ENCODE results near the gene B3GALT5.

Gene B3GALT5

GRCh38 chr21:39604951-39605350, 7.8 kb upstream of the B3GALT5 start:
- DNase-seq (ENCODE audit: low read depth in 2 of 2), result no peak

DNA sequence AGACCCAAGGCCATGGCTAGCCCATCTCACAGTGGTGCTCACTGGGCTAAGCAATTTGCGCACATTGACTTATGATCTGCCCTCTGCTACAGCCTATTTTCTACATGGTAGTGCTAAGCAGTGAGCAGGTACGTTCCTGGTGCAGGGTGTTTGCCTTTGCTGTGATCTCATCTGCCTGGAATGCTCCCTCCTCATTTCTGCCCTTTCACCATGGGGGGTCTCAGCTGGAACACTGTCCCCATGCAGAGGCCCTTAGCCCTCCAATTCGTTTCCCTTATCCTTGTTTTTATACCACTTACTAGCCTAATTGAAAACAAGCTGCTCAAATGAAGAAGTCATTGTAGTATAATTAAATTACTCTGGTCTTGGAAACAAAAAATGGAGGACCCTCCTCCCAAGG, 2.0 kb upstream of the B3GALT5 start:
- DNase-seq (ENCODE audit: low read depth in 2 of 2), result no peak

GRCh38 chr21:39611551-39612190, 1.1 kb upstream of the B3GALT5 start:
- no peak for DNase-seq (ENCODE audit: low read depth in 2 of 2)

- no peak for DNase-seq (ENCODE audit: low read depth in 2 of 2)
These were observed 548 bp downstream of the B3GALT5 start for GRCh38 chr21:39613041-39613934.

GRCh38 chr21:39616211-39616772, 3.6 kb downstream of the B3GALT5 start:
- DNase-seq (ENCODE audit: low read depth in 2 of 2), result no peak

GRCh38 chr21:39620856-39621255, 8.1 kb downstream of the B3GALT5 start:
- no peak for DNase-seq (ENCODE audit: low read depth in 2 of 2)

DNA sequence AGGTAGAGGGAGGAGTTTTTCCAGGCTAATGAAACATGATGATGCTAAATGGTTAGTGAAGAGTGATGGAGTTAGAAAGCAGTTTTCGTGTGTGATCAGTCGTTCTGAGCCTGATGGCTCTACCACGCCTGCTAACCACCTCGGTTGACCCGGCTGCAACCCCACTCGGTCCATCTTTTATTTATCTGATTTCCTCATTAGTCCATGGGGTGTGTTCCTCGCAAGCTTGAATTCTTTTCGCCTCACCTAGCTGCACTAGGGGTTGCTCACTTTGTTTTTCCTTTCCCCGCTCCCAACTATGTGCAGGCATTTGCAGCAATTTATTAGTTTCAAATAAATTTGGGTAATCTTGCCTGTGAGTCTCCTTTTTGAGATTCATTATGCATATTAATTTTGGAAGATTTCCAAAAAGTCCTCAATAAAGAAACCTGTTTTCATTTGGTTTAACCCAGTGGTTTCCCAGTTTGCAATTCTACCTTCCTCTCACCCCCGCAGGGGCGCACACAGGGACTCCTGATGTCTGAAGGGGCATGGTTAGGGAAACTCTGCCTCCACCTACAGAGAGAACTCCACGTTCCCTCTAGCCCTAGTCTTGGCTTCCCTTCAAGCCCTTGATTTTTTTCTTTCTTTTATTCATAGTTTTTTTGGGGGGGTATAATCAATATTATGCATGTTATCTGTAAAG, 12.6 kb downstream of the B3GALT5 start:
- DNase-seq (ENCODE audit: low read depth in 2 of 2), result no peak

GRCh38 chr21:39628385-39628784, 15.6 kb downstream of the B3GALT5 start:
- DNase-seq (ENCODE audit: low read depth in 2 of 2), result no peak

GRCh38 chr21:39630191-39630591, 17.5 kb downstream of the B3GALT5 start:
- no peak for DNase-seq (ENCODE audit: low read depth in 2 of 2)

- DNase-seq (ENCODE audit: low read depth in 2 of 2), result no peak
These were observed 18.1 kb downstream of the B3GALT5 start for GRCh38 chr21:39630827-39631226.

- no peak for DNase-seq (ENCODE audit: low read depth in 2 of 2)
These were observed 19.3 kb downstream of the B3GALT5 start for GRCh38 chr21:39631842-39632562.

GRCh38 chr21:39632796-39633442, 20.2 kb downstream of the B3GALT5 start:
- DNase-seq (ENCODE audit: low read depth in 2 of 2), result no peak

DNA sequence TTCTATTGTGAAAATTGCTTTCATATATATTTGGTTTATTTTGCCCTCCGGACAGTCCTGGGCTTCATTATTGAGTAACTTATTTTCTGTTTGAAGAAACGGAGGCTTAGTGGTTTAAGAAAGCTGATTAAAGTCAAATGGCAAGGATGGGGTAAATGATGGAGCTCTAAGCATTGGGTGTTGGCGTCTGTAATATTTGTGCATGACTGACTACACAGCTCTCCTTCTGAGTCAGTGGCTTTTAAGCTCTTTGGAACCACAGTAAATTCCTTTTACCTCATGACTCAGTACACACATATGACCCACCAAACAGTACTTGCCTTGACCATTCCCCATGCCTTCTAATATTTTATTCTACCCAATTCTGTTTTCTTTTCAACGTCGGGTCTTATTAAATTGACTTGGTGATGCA, 21.0 kb downstream of the B3GALT5 start:
- no peak for DNase-seq (ENCODE audit: low read depth in 2 of 2)

- no peak for DNase-seq (ENCODE audit: low read depth in 2 of 2)
These were observed 21.8 kb downstream of the B3GALT5 start for GRCh38 chr21:39634507-39634906.

- DNase-seq (ENCODE audit: low read depth in 2 of 2), result no peak
These were observed 24.6 kb downstream of the B3GALT5 start for GRCh38 chr21:39637197-39637970.

DNA sequence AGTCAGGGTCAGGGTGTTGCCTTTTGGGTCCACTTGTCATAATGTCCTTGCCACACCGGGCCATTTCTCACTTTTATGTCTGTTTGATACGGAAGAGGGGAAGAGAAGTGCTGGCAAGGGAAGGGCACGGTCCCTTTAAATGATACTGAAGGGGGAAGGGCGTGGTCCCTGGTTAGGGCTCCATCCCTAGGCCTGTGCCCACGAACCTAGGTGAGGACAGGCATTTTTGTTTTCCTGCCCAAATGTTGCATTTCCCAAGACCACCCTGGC, 25.2 kb downstream of the B3GALT5 start:
- DNase-seq (ENCODE audit: low read depth in 2 of 2), result no peak

- DNase-seq (ENCODE audit: low read depth in 2 of 2), result no peak
These were observed 25.5 kb downstream of the B3GALT5 start for GRCh38 chr21:39638281-39638680.

- DNase-seq (ENCODE audit: low read depth in 2 of 2), result no peak
These were observed 28.0 kb downstream of the B3GALT5 start for GRCh38 chr21:39640754-39641153.

DNA sequence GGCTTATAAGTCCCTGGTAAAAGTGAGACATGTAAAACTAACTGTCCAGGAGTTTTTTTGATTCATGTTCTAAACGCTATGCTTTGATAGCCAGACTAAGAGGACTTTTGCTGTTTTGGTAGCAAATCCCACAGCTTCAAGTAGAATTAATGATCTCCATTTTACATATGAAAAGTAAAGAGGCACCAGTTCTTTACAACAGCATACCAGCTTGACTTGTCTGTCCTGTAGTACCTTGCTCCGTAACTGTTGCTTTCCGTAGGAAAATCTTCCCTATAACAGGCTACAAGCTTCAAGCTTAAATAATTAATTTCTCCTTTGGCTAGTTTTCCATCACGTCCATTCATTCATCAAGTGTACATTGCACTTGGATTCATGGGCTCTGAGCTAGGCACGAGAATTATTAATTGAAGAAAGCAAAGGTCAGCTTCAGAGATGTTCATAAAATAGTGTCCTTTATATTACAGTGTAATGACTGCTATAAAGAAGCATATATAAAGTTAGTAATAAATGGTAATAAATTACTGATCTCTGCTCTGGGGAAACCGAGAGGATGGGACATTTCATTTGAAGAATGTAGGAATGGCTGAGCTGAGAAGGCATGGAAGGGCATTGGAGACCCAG, 29.2 kb downstream of the B3GALT5 start:
- DNase-seq (ENCODE audit: low read depth in 2 of 2), result no peak

- DNase-seq (ENCODE audit: low read depth in 2 of 2), result no peak
These were observed 31.4 kb downstream of the B3GALT5 start for GRCh38 chr21:39644062-39644560.
